Vagina (tissue), 2 donors: Measurements from ENCODE around the gene MDGA2. TPM values are rescaled to one million over a fixed set of nuclear protein-coding genes. Genes with fewer than 3 reads are reported as not detected.

Source experiments
- DNase-seq, 2 donors: peaks; one replicate each; pipeline ENCODE4 v3.0.0-alpha.2; 2017; ENCODE audit errors: extremely low spot score in 2 of 2
- H3K27ac ChIP-seq: fragments of 200-600 bp; sonication (generic); one replicate; pipeline ENCODE4 v1.5.1; 2019
- H3K27me3 ChIP-seq: fragments of 200-600 bp; sonication (generic); one replicate; pipeline ENCODE4 v1.5.1; 2019
- H3K36me3 ChIP-seq, 2 donors: fragments of 200-600 bp; sonication (generic); one replicate each; pipeline ENCODE4 v1.5.1; 2017 to 2019
- H3K4me1 ChIP-seq: fragments of 200-600 bp; sonication (generic); one replicate; pipeline ENCODE4 v1.5.1; 2019
- H3K4me3 ChIP-seq, 2 donors: fragments of 200-600 bp; sonication (generic); 1 replicate in 1 of 2; 2 replicates in 1 of 2; pipeline ENCODE4 v1.5.1; 2016 to 2019
- H3K9me3 ChIP-seq: fragments of 200-600 bp; sonication (generic); one replicate; pipeline ENCODE4 v1.5.1; 2019
- CTCF ChIP-seq, 3 experiments: fragments of 450-650 bp in 2 of 3; fragments of 200-600 bp in 1 of 3; sonication (generic) in 1 of 3; IDR thresholded peaks; one replicate each; pipeline ENCODE4 v1.5.1; 2017 to 2019; ENCODE audit warnings: antibody characterized with exemption in 3 of 3, mild to moderate bottlenecking in 2 of 3, moderate library complexity in 2 of 3
- POLR2A ChIP-seq, 2 donors: fragments of 450-650 bp; IDR thresholded peaks; one replicate each; pipeline ENCODE4 v1.6.1; 2017; ENCODE audit warnings: antibody characterized with exemption in 2 of 2, mild to moderate bottlenecking in 2 of 2, moderate library complexity in 2 of 2
- POLR2AphosphoS5 ChIP-seq, 2 donors: sonication (generic); formaldehyde crosslinking; IDR thresholded peaks; one replicate each; pipeline ENCODE4 v1.9.0; 2017; ENCODE audit warnings: antibody characterized with exemption in 2 of 2, mild to moderate bottlenecking in 2 of 2, low read depth in 1 of 2; ENCODE audit not compliant: insufficient read depth in 1 of 2
- intact Hi-C: fragments of 100-400 bp; cut with DNase I; formaldehyde crosslinking; loops from one replicate; pipeline ENCODE4 v1.15.1; 2023
- total RNA-seq: library from RNA; depleted of rRNA; stranded (reverse); fragments of >200 nt; gene quantifications from one replicate; pipeline ENCODE4 v1.2.3, GENCODE V29; 2016

Gene MDGA2
- total RNA-seq, 1 donor from 2014 or later, result not detected

GRCh38 chr14:47596232-47596631, 79.2 kb downstream of the MDGA2 start:
- DNase-seq, result no peak
- Histone ChIP-seq H3K27ac (no peak overlapping the region), H3K4me3 (no peak overlapping the region), H3K4me1 (no peaks in the 10 kb centered on the region), H3K36me3 (no peaks in the 10 kb centered on the region), H3K9me3 (no peaks in the 10 kb centered on the region), H3K27me3 (no peaks in the 10 kb centered on the region)
- intact Hi-C loops, result no loop called here
- no peak for TF ChIP-seq POLR2A (IDR thresholded peaks at IDR 0.05)

GRCh38 chr14:47595552-47595951, 79.9 kb downstream of the MDGA2 start:
- Histone ChIP-seq H3K27me3 (no peaks in the 10 kb centered on the region), H3K4me3 (no peak overlapping the region), H3K4me1 (no peaks in the 10 kb centered on the region), H3K27ac (no peak overlapping the region), H3K9me3 (no peaks in the 10 kb centered on the region), H3K36me3 (no peaks in the 10 kb centered on the region)
- DNase-seq, result no peak
- intact Hi-C loops, result no loop called here
- TF ChIP-seq POLR2A (IDR thresholded peaks at IDR 0.05), result no peak
- no peak for TF ChIP-seq CTCF (IDR thresholded peaks at IDR 0.05)
- no peak for TF ChIP-seq POLR2AphosphoS5 (IDR thresholded peaks at IDR 0.05; ENCODE audit: insufficient read depth in 1 of 2, low read depth in 1 of 2)

- DNase-seq, result no peak
- H3K9me3 ChIP-seq, result no peaks in the 10 kb centered on the region
- intact Hi-C loops, result no loop called here
- H3K27ac ChIP-seq, result no peak overlapping the region
- no peaks in the 10 kb centered on the region for H3K4me1 ChIP-seq
- no peaks in the 10 kb centered on the region for H3K36me3 ChIP-seq
- H3K27me3 ChIP-seq, result no peaks in the 10 kb centered on the region
- H3K4me3 ChIP-seq, result no peak overlapping the region
- TF ChIP-seq POLR2A (IDR thresholded peaks at IDR 0.05) (no peak), POLR2AphosphoS5 (IDR thresholded peaks at IDR 0.05; ENCODE audit: insufficient read depth in 1 of 2, low read depth in 1 of 2) (no peak), CTCF (IDR thresholded peaks at IDR 0.05) (no peak)
Measured at GRCh38 chr14:47590767-47591495, 84.5 kb downstream of the MDGA2 start.

- no peak overlapping the region for H3K27ac ChIP-seq
- H3K9me3 ChIP-seq, result no peaks in the 10 kb centered on the region
- DNase-seq, result no peak
- H3K36me3 ChIP-seq, result no peaks in the 10 kb centered on the region
- H3K4me3 ChIP-seq, result no peak overlapping the region
- no peak for TF ChIP-seq POLR2A (IDR thresholded peaks at IDR 0.05)
- no peak for TF ChIP-seq CTCF (IDR thresholded peaks at IDR 0.05)
- no peak for TF ChIP-seq POLR2AphosphoS5 (IDR thresholded peaks at IDR 0.05; ENCODE audit: insufficient read depth in 1 of 2, low read depth in 1 of 2)
- no peaks in the 10 kb centered on the region for H3K4me1 ChIP-seq
- intact Hi-C loops, result no loop called here
- no peaks in the 10 kb centered on the region for H3K27me3 ChIP-seq
Measured at GRCh38 chr14:47585447-47585846, 90.0 kb downstream of the MDGA2 start.

GRCh38 chr14:47567273-47567672, 108.1 kb downstream of the MDGA2 start:
- Histone ChIP-seq H3K36me3 (no peaks in the 10 kb centered on the region), H3K9me3 (no peaks in the 10 kb centered on the region), H3K4me1 (no peaks in the 10 kb centered on the region), H3K27ac (no peak overlapping the region), H3K27me3 (no peaks in the 10 kb centered on the region), H3K4me3 (no peak overlapping the region)
- no peak for TF ChIP-seq POLR2A (IDR thresholded peaks at IDR 0.05)
- no peak for TF ChIP-seq POLR2AphosphoS5 (IDR thresholded peaks at IDR 0.05; ENCODE audit: insufficient read depth in 1 of 2, low read depth in 1 of 2)
- TF ChIP-seq CTCF (IDR thresholded peaks at IDR 0.05), result no peak
- intact Hi-C loops, result no loop called here
- no peak for DNase-seq
